IgD-negative memory B cell (primary cell): Measurements from ENCODE around the gene TAC4. TPM values are rescaled to one million over a fixed set of nuclear protein-coding genes. Genes with fewer than 3 reads are reported as not detected.
A peak's percentile ranks its signal among the peaks of the same experiment; 100 is the strongest.
"Not testable (repeated sequence)": the region's sequence is repeated elsewhere in the genome, so short reads cannot be mapped to it uniquely, and the experiment has no call there.

Source experiments
- H3K27ac Mint-ChIP-seq, 3 donors: one replicate each; pipeline ENCODE4 v1.8.0; 2020 to 2022; ENCODE audit warnings: mild to moderate bottlenecking in 3 of 3, mixed read lengths in 3 of 3, moderate library complexity in 1 of 3
- H3K27me3 Mint-ChIP-seq: one replicate; pipeline ENCODE4 v1.8.0; 2021; ENCODE audit warnings: mixed read lengths
- H3K36me3 Mint-ChIP-seq: one replicate; pipeline ENCODE4 v1.8.0; 2020; ENCODE audit warnings: mild to moderate bottlenecking, mixed read lengths
- H3K4me1 Mint-ChIP-seq, 3 donors: one replicate each; pipeline ENCODE4 v1.8.0; 2020 to 2022; ENCODE audit warnings: mixed read lengths in 3 of 3, mild to moderate bottlenecking in 1 of 3
- H3K4me3 Mint-ChIP-seq, 4 donors: one replicate each; pipeline ENCODE4 v1.8.0; 2020 to 2022; ENCODE audit warnings: mild to moderate bottlenecking in 4 of 4, mixed read lengths in 4 of 4, moderate library complexity in 3 of 4
- H3K9me3 Mint-ChIP-seq, 3 donors: one replicate each; pipeline ENCODE4 v1.8.0; 2020 to 2021; ENCODE audit warnings: mixed read lengths in 3 of 3, mild to moderate bottlenecking in 1 of 3
- polyA plus RNA-seq: library from polyadenylated mRNA; unstranded; fragments of 300-500 nt; fragmentation: Illumina TruSeq; gene quantifications from one replicate; pipeline ENCODE4 v1.2.3, GENCODE V29; 2021

TAC4 gene
- polyA plus RNA-seq, 1 donor from 2014 or later, result not detected

DNA sequence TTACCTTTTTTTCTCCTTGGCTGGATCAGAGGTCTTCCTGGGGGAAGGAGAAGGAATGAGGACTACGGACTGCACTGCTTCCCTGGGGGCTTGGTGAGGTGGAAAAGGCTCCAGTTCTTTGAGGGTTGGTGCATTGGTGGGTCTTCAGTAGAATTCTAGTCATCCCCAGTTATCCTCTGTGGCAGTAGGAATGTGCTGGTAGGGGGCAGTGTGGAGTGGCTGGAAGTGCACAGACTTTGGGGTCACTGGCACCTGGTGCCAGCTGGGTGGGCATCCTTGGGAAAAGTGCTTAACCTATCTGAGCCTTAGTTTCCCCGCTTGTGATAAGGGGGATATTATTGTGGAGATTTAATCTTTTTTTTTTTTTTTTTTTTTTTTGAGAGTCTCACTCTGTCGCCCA lies 6.3 kb downstream of the TAC4 start:
- H3K9me3 Mint-ChIP-seq, result no peaks in the 10 kb centered on the region
- H3K27me3 Mint-ChIP-seq, result no peaks in the 10 kb centered on the region
- H3K27ac Mint-ChIP-seq, result no peak overlapping the region
- H3K4me1 Mint-ChIP-seq, result no peaks in the 10 kb centered on the region
- H3K36me3 Mint-ChIP-seq, result peaks cover 2% of the 10 kb centered on the region
- H3K4me3 Mint-ChIP-seq, result no peak overlapping the region

GRCh38 chr17:49839455-49839854 lies 8.4 kb downstream of the TAC4 start:
- H3K36me3 Mint-ChIP-seq, result peaks cover 2% of the 10 kb centered on the region
- peak overlapping the region in 1 of 3 donors; percentile 13 for H3K27ac Mint-ChIP-seq
- H3K27me3 Mint-ChIP-seq, result no peaks in the 10 kb centered on the region
- peaks cover 0 to 5% (median 4%) of the 10 kb centered on the region in 3 donors for H3K4me1 Mint-ChIP-seq
- H3K9me3 Mint-ChIP-seq, result no peaks in the 10 kb centered on the region
- H3K4me3 Mint-ChIP-seq, result no peak overlapping the region

DNA sequence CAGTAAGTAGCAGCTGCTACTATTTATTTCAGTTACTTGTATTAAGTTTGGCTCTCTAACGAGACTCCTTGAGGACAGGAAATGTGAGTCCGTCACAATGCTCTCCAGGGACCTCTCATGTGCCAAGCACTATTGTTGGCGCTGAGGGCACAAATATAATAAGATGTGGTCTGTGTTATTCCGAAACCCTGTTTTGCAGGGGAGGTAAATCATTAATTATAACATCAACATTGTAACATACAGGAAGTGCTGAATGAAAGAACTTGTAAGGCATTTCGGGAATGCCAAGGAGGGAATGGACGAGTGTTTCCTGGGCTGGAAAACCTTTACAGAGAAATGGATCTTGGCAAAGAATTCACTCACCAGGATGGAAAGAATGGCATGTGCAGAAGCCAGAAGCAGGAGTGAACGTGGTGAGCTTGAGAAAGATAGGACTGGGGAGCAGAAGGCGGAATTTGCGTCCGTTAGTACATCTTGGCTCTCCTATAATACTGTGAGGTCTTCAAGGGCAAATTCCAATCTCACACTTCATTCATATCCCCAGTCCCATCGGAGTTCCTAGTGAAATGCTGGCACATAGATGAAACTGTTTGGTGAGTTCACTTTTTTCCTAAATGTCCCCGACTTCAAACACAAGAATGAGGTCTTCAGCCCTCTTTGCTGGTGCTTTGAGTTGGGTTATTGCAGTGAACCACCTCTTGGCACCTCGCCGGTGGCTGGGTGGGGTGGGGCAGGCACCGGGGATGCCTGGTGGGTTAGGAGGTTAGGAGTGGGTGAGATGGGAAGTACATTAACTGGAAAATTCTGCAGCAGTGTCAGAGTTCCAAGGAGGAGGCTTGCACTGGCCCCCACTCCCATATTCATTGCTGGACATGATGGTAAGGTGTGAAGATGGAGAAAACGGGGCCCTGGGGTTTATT lies 11.5 kb downstream of the TAC4 start:
- peak overlapping the region in 1 of 3 donors; percentile 95 for H3K27ac Mint-ChIP-seq
- peaks cover 0 to 9% (median 4%) of the 10 kb centered on the region in 3 donors for H3K4me1 Mint-ChIP-seq
- H3K9me3 Mint-ChIP-seq, result no peaks in the 10 kb centered on the region
- H3K27me3 Mint-ChIP-seq, result no peaks in the 10 kb centered on the region
- H3K36me3 Mint-ChIP-seq, result peaks cover 5% of the 10 kb centered on the region
- no peak overlapping the region for H3K4me3 Mint-ChIP-seq

DNA sequence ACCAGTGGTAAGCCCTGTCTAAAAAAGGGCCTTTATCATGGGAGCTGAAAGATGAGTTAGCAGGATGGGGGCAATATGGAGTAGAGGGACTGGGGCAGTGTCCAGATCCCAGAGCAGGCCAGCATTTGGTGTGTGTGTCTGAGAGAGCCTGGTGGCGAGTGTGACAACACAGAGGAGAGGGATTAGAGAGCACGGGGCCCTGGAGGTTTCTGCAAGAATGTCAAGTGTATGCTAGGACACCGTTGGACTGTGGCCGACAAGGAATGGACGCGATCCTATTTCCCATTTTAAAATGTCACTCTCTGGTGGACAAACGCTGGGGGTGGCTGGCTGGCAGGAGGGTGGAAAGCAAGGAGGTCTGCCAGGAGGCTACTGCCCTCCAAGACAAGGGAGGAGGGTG lies 12.4 kb downstream of the TAC4 start:
- H3K4me1 Mint-ChIP-seq, result peaks cover 0 to 9% (median 4%) of the 10 kb centered on the region in 3 donors
- no peak overlapping the region for H3K4me3 Mint-ChIP-seq
- no peaks in the 10 kb centered on the region for H3K9me3 Mint-ChIP-seq
- no peaks in the 10 kb centered on the region for H3K27me3 Mint-ChIP-seq
- H3K27ac Mint-ChIP-seq, result peak overlapping the region in 1 of 3 donors; percentile 95
- peaks cover 5% of the 10 kb centered on the region for H3K36me3 Mint-ChIP-seq

GRCh38 chr17:49834118-49834743 lies 13.6 kb downstream of the TAC4 start:
- H3K27me3 Mint-ChIP-seq, result no peaks in the 10 kb centered on the region
- no peaks in the 10 kb centered on the region for H3K9me3 Mint-ChIP-seq
- peaks cover 0 to 9% (median 4%) of the 10 kb centered on the region in 3 donors for H3K4me1 Mint-ChIP-seq
- H3K36me3 Mint-ChIP-seq, result peaks cover 5% of the 10 kb centered on the region
- H3K27ac Mint-ChIP-seq, result no peak overlapping the region
- no peak overlapping the region for H3K4me3 Mint-ChIP-seq

- Mint-ChIP-seq H3K27me3 (no peaks in the 10 kb centered on the region), H3K4me3 (no peak overlapping the region), H3K27ac (no peak overlapping the region), H3K4me1 (peaks cover 0 to 9% (median 4%) of the 10 kb centered on the region in 3 donors), H3K9me3 (no peaks in the 10 kb centered on the region), H3K36me3 (peaks cover 5% of the 10 kb centered on the region)
Observed at GRCh38 chr17:49832840-49833599, 14.8 kb downstream of the TAC4 start.

DNA sequence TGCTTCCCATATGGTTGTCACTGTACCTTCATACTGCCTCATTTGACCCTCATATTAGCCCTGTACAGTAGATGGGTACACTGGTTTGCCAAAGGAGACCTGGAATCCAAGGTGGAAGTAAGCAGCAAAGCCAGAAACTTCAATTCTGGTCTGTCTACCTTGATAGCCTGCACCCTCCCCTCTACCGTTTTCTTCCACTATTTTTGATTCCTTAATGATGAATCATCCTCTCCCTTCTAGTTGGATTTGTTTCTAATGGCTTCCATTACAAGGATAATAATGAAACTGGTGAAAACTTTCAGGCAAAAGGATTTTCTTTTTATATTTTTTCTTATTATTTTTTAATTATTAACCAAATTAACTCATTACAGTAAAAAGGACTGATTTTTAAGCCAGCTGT lies 17.3 kb downstream of the TAC4 start:
- H3K27me3 Mint-ChIP-seq, result no peaks in the 10 kb centered on the region
- H3K4me1 Mint-ChIP-seq, result peaks cover 0 to 7% (median 2%) of the 10 kb centered on the region in 3 donors
- H3K27ac Mint-ChIP-seq, result no peak overlapping the region
- peaks cover 6% of the 10 kb centered on the region for H3K36me3 Mint-ChIP-seq
- H3K4me3 Mint-ChIP-seq, result no peak overlapping the region
- no peaks in the 10 kb centered on the region for H3K9me3 Mint-ChIP-seq

DNA sequence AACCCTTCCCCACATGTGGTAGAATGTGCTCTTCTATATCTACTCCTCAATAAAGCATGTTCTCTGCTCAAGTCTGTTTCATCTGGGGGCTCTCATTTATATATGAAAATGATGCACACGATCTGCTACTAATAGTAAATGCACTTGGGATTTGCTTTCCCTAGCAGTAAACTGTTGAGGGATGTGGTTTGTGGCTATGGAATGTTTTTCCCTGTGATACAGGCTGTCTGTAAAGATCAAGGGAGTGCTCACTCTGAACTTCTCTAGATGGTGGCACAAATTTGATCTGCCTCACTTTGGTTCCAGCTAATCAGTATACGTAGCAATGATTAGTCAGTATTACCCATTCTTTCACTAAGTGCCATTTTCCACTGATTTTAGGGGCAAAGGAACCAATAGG lies 18.8 kb downstream of the TAC4 start:
- peaks cover 6% of the 10 kb centered on the region for H3K36me3 Mint-ChIP-seq
- H3K27ac Mint-ChIP-seq, result no peak overlapping the region
- no peaks in the 10 kb centered on the region for H3K27me3 Mint-ChIP-seq

GRCh38 chr17:49828325-49828724 lies 19.5 kb downstream of the TAC4 start:
- H3K4me1 Mint-ChIP-seq, H3K4me3 Mint-ChIP-seq, H3K27me3 Mint-ChIP-seq, H3K36me3 Mint-ChIP-seq, H3K9me3 Mint-ChIP-seq: not testable (repeated sequence)
- H3K27ac Mint-ChIP-seq, result peak overlapping the region in 1 of 3 donors; percentile 26

More for the DNA sequence above, 18.8 kb downstream of the TAC4 start:
- Mint-ChIP-seq H3K9me3 (no peaks in the 10 kb centered on the region), H3K4me3 (no peak overlapping the region), H3K4me1 (peaks cover 0 to 4% (median 0%) of the 10 kb centered on the region in 3 donors)

GRCh38 chr17:49825645-49826044 lies 22.2 kb downstream of the TAC4 start:
- no peak overlapping the region for H3K4me3 Mint-ChIP-seq

DNA sequence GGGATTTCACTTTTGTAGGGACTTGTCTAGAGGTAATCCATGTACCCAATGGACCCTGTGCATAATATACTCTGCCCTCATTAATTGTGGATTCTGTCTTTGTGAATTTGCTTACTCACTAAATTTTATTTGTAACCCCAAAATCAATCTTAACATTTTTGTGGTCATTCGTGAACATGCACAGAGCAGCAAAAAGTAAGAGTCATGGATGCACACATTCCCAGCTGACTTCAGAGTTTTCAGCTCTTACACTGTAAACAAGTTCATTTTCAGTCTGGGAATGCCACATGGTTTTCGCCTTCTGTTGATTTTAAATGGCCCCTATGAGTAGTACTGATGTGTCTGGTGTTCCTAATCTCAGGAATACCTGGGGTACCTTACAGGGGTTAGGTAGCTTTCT lies 24.3 kb downstream of the TAC4 start:
- Mint-ChIP-seq H3K9me3 (no peaks in the 10 kb centered on the region), H3K4me3 (no peak overlapping the region), H3K27me3 (no peaks in the 10 kb centered on the region), H3K27ac (no peak overlapping the region), H3K36me3 (peaks cover 5% of the 10 kb centered on the region), H3K4me1 (peaks cover 0 to 2% (median 0%) of the 10 kb centered on the region in 3 donors)

More at GRCh38 chr17:49825645-49826044, 22.2 kb downstream of the TAC4 start:
- H3K36me3 Mint-ChIP-seq, result peaks cover 5% of the 10 kb centered on the region
- H3K27me3 Mint-ChIP-seq, result no peaks in the 10 kb centered on the region
- H3K9me3 Mint-ChIP-seq, result no peaks in the 10 kb centered on the region
- H3K4me1 Mint-ChIP-seq, result peaks cover 0 to 2% (median 0%) of the 10 kb centered on the region in 3 donors
- no peak overlapping the region for H3K27ac Mint-ChIP-seq

- Mint-ChIP-seq H3K36me3 (peaks cover 5% of the 10 kb centered on the region), H3K27me3 (no peaks in the 10 kb centered on the region), H3K4me3 (no peak overlapping the region), H3K27ac (no peak overlapping the region), H3K4me1 (peaks cover 0 to 4% (median 0%) of the 10 kb centered on the region in 3 donors), H3K9me3 (no peaks in the 10 kb centered on the region)
Observed at GRCh38 chr17:49822829-49823228, 25.0 kb downstream of the TAC4 start.

DNA sequence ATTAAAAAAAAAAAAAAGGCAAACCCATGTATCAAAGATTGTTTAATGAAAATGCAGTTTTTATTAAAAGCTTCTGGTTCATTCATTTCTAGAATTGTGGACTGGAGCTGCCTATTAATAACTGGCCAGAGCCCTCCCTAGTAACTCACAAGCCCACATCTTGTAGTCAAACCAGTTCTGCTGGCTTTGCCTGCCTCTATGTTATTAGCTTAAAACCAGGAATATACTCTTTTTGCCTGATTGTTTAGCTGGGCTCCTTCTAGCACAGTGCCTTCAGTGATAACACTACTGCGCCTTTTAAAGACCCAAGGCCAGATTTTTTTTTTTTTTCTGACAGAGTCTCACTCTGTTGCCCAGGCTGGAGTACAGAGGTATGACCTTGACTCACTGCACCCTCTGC lies 26.0 kb downstream of the TAC4 start:
- no peak overlapping the region for H3K27ac Mint-ChIP-seq
- no peaks in the 10 kb centered on the region for H3K27me3 Mint-ChIP-seq
- no peak overlapping the region for H3K4me3 Mint-ChIP-seq
- no peaks in the 10 kb centered on the region for H3K9me3 Mint-ChIP-seq
- H3K4me1 Mint-ChIP-seq, result peaks cover 0 to 4% (median 0%) of the 10 kb centered on the region in 3 donors
- H3K36me3 Mint-ChIP-seq, result peaks cover 5% of the 10 kb centered on the region

DNA sequence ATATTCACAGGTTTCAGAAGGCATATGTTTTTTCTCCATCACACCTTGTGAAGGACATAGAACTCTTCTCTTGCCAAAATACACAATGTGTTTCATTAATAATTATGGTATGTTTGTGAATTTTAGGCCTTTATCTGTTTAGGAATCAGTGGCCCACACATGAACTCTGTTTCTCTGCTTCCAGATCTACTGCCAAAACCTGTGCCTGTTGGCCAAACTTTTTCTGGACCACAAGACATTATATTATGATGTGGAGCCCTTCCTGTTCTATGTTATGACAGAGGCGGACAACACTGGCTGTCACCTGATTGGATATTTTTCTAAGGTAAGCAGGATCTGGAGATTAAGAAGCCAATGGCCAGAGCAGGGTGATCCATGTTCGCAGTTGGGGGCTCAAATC lies 26.4 kb downstream of the TAC4 start:
- Mint-ChIP-seq H3K4me1 (peaks cover 0 to 4% (median 0%) of the 10 kb centered on the region in 3 donors), H3K27me3 (no peaks in the 10 kb centered on the region), H3K36me3 (peaks cover 5% of the 10 kb centered on the region), H3K9me3 (no peaks in the 10 kb centered on the region), H3K4me3 (no peak overlapping the region), H3K27ac (no peak overlapping the region)

DNA sequence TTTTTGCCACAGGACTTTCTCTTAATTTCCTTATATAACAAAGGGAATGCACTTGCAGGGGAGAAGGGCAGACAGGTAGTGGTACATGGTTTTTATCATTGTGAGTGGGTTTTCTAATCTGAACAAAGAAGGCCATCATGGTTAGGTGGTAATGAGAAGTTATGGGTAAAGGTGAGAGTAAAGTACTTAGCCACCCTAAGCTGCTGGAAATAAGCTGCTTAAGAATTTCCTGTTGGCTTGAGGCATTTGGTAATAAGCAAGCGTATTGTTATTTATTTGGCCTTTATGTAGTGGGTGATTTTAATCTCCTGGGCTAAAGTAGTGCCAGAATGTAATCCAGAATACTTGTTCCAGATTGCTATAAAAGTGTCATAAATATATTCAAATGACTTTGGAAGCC lies 27.1 kb downstream of the TAC4 start:
- Mint-ChIP-seq H3K9me3 (no peaks in the 10 kb centered on the region), H3K4me3 (no peak overlapping the region), H3K27me3 (no peaks in the 10 kb centered on the region), H3K4me1 (peaks cover 0 to 4% (median 0%) of the 10 kb centered on the region in 3 donors), H3K27ac (no peak overlapping the region), H3K36me3 (peaks cover 2% of the 10 kb centered on the region)
